ENCODE measurements around the gene TAF6L. TPM values are rescaled to one million over a fixed set of nuclear protein-coding genes. Genes with fewer than 3 reads are reported as not detected.

TAF6L gene
- 29.2 and 30.7 TPM in 2 replicates for total RNA-seq

GRCh38 chr11:62771144-62772021, at the start of gene TAF6L:
TAF6L (plus strand) TSS chr11:62771396; CDS start chr11:62775784, 4,388 bp downstream.

GRCh38 chr11:62727165-62727871, 43.9 kb upstream of the TAF6L start, which contains the start of gene HNRNPUL2:
HNRNPUL2 (minus strand) TSS chr11:62727457; CDS start chr11:62727156, 301 bp downstream.

GRCh38 chr11:62728171-62728988, 42.8 kb upstream of the TAF6L start, which contains the start of gene TTC9C:
TTC9C (plus strand) TSS chr11:62728486; CDS start chr11:62728849, 363 bp downstream.

GRCh38 chr11:62753736-62754603, 17.2 kb upstream of the TAF6L start, which contains the start of gene ZBTB3:
ZBTB3 (minus strand) TSS chr11:62754160; CDS start chr11:62753664, 496 bp downstream.

GRCh38 chr11:62787005-62787759, 16.0 kb downstream of the TAF6L start, which contains the start of gene TMEM179B:
TMEM179B (plus strand) TSS chr11:62787402; CDS start chr11:62787432, 30 bp downstream.

GRCh38 chr11:62791501-62792201, 20.5 kb downstream of the TAF6L start, which contains the start of gene TMEM223:
TMEM223 (minus strand) TSS chr11:62792006; CDS start chr11:62791994, 12 bp downstream.

GRCh38 chr11:62805076-62805892, 34.1 kb downstream of the TAF6L start, which contains the start of gene NXF1:
NXF1 (minus strand) TSS chr11:62805440; CDS start chr11:62805356, 84 bp downstream.

GRCh38 chr11:62831520-62832335, 60.5 kb downstream of the TAF6L start, which contains the start of gene STX5:
STX5 (minus strand) TSS chr11:62832051; CDS start chr11:62831243, 808 bp downstream.

GRCh38 chr11:62832336-62833234, 61.4 kb downstream of the TAF6L start, which contains the start of gene TEX54:
TEX54 (minus strand) TSS chr11:62832841.

Other genes starting within 250 kb of the TAF6L start
- gene AHNAK, start 224.6 kb upstream of the TAF6L start, total RNA-seq, result 598 and 812 TPM in 2 replicates
- 1,010 and 1,304 TPM in 2 replicates for gene EEF1G, start 197.5 kb upstream of the TAF6L start, total RNA-seq
- gene TUT1, start 179.9 kb upstream of the TAF6L start, total RNA-seq, result 7.0 TPM in 2 replicates
- gene MTA2, start 169.5 kb upstream of the TAF6L start, total RNA-seq, result 97.1 and 125 TPM in 2 replicates
- gene EML3, start 158.6 kb upstream of the TAF6L start, total RNA-seq, result 11.6 and 14.0 TPM in 2 replicates
- 2.3 and 2.9 TPM in 2 replicates for gene ROM1, start 158.1 kb upstream of the TAF6L start, total RNA-seq
- 34.3 and 50.9 TPM in 2 replicates for gene B3GAT3, start 149.4 kb upstream of the TAF6L start, total RNA-seq
- 315 and 475 TPM in 2 replicates for gene GANAB, start 124.8 kb upstream of the TAF6L start, total RNA-seq
- 22.9 and 24.5 TPM in 2 replicates for gene INTS5, start 118.1 kb upstream of the TAF6L start, total RNA-seq
- 24.6 and 35.6 TPM in 2 replicates for gene C11orf98, start 106.2 kb upstream of the TAF6L start, total RNA-seq
- gene CSKMT, start 106.1 kb upstream of the TAF6L start, total RNA-seq, result 4.2 and 9.4 TPM in 2 replicates
- gene UQCC3, start 99.7 kb upstream of the TAF6L start, total RNA-seq, result 12.0 and 12.6 TPM in 2 replicates
- 2.7 and 3.3 TPM in 2 replicates for gene LBHD1, start 99.1 kb upstream of the TAF6L start, total RNA-seq
- gene UBXN1, start 92.3 kb upstream of the TAF6L start, total RNA-seq, result 99.4 and 126 TPM in 2 replicates
- gene LRRN4CL, start 81.9 kb upstream of the TAF6L start, total RNA-seq, result 12.2 and 23.5 TPM in 2 replicates
- 37.4 and 39.5 TPM in 2 replicates for gene BSCL2, start 64.0 kb upstream of the TAF6L start, total RNA-seq
- not detected in 2 replicates for gene GNG3, start 63.7 kb upstream of the TAF6L start, total RNA-seq
- 9.6 and 16.4 TPM in 2 replicates for gene HNRNPUL2, start 43.9 kb upstream of the TAF6L start, total RNA-seq
- 30.0 and 35.2 TPM in 2 replicates for gene TTC9C, start 42.9 kb upstream of the TAF6L start, total RNA-seq
- 14.5 and 15.6 TPM in 2 replicates for gene ZBTB3, start 17.2 kb upstream of the TAF6L start, total RNA-seq
- gene POLR2G, start 9.8 kb upstream of the TAF6L start, total RNA-seq, result 66.9 and 68.8 TPM in 2 replicates
- gene TMEM179B, start 16.0 kb downstream of the TAF6L start, total RNA-seq, result 19.0 and 25.5 TPM in 2 replicates
- 21.8 and 24.1 TPM in 2 replicates for gene TMEM223, start 20.6 kb downstream of the TAF6L start, total RNA-seq
- 26.4 and 28.4 TPM in 2 replicates for gene NXF1, start 34.0 kb downstream of the TAF6L start, total RNA-seq
- 42.4 and 52.6 TPM in 2 replicates for gene STX5, start 60.7 kb downstream of the TAF6L start, total RNA-seq
- not detected in 2 replicates for gene TEX54, start 61.4 kb downstream of the TAF6L start, total RNA-seq
- 48.4 and 68.5 TPM in 2 replicates for gene WDR74, start 68.2 kb downstream of the TAF6L start, total RNA-seq
- 348 and 637 TPM in 2 replicates for gene SLC3A2, start 109.5 kb downstream of the TAF6L start, total RNA-seq
- not detected in 2 replicates for gene CHRM1, start 150.0 kb downstream of the TAF6L start, total RNA-seq
- gene SLC22A6, start 213.6 kb downstream of the TAF6L start, total RNA-seq, result not detected in 2 replicates
- gene SLC22A8, start 244.4 kb downstream of the TAF6L start, total RNA-seq, result under 0.01 TPM in 1 of 2 replicates, not detected in the other

Data from uterine smooth muscle cell (primary cell).